ENCODE data around the gene PUS3. TPM values are rescaled to one million over a fixed set of nuclear protein-coding genes. Genes with fewer than 3 reads are reported as not detected.

Gene PUS3
- total RNA-seq, 6 donors from 2014 or later = 2.6 to 22.5 (median 10.0) TPM

- DNase-seq (no peak), ATAC-seq (ENCODE audit: low FRiP score in 2 of 2) (no peak)
- Histone ChIP-seq H3K4me3 (no peak overlapping the region), H3K27me3 (no peaks in the 10 kb centered on the region), H3K9me3 (no peaks in the 10 kb centered on the region), H3K36me3 (peaks cover 0 to 38% (median 8%) of the 10 kb centered on the region in 4 donors), H3K27ac (no peak overlapping the region), H3K4me1 (peaks cover 0 to 21% (median 8%) of the 10 kb centered on the region in 4 donors)
- TF ChIP-seq POLR2A (IDR thresholded peaks at IDR 0.05) (no peak), EP300 (IDR thresholded peaks at IDR 0.05) (no peak), CTCF (IDR thresholded peaks at IDR 0.05) (no peak), POLR2AphosphoS5 (IDR thresholded peaks at IDR 0.05) (no peak)
These were observed 10.9 kb downstream of the PUS3 start for GRCh38 chr11:125892071-125892470.

- WGBS, 2 donors = 68 to 71% methylated on average over 3 of the region's 3 CpGs
- DNase-seq (no peak), ATAC-seq (ENCODE audit: low FRiP score in 2 of 2) (no peak)
- TF ChIP-seq POLR2A (IDR thresholded peaks at IDR 0.05) = no peak
- no peak overlapping the region for H3K4me3 ChIP-seq
- H3K9me3 ChIP-seq = no peaks in the 10 kb centered on the region
- H3K27me3 ChIP-seq = no peaks in the 10 kb centered on the region
- peaks cover 0 to 34% (median 7%) of the 10 kb centered on the region in 4 donors for H3K36me3 ChIP-seq
- peaks cover 5 to 21% (median 11%) of the 10 kb centered on the region in 4 donors for H3K4me1 ChIP-seq
- no peak overlapping the region for H3K27ac ChIP-seq
These were observed 12.4 kb downstream of the PUS3 start for GRCh38 chr11:125890447-125891100.

GRCh38 chr11:125887373-125888324 is 15.4 kb downstream of the PUS3 start, which contains the start of gene HYLS1:
Gene HYLS1, plus strand, starts transcription at chr11:125887668. Its CDS starts 11,701 bp downstream, at chr11:125899369.
- ATAC-seq (ENCODE audit: low FRiP score in 2 of 2) (peak; percentile 98 to 99), DNase-seq (peak; percentile 95 to 99)
- Histone ChIP-seq H3K9me3 (no peaks in the 10 kb centered on the region), H3K36me3 (peaks cover 0 to 7% (median 0%) of the 10 kb centered on the region in 4 donors), H3K27me3 (no peaks in the 10 kb centered on the region), H3K27ac (peak within 1 kb of the TSS; percentile 84 to 94 (median 92)), H3K4me3 (peak within 1 kb of the TSS; percentile 61 to 79 (median 76)), H3K4me1 (peaks cover 5 to 21% (median 11%) of the 10 kb centered on the region in 4 donors)
- TF ChIP-seq EP300 (IDR thresholded peaks at IDR 0.05) (peak in 1 of 4 donors; percentile 27), POLR2AphosphoS5 (IDR thresholded peaks at IDR 0.05) (peak; percentile 76 to 84), POLR2A (IDR thresholded peaks at IDR 0.05) (peak in 3 of 4 donors; percentile 40 to 74 (median 71)), CTCF (IDR thresholded peaks at IDR 0.05) (peak in 4 of 6 experiments; percentile 3 to 43 (median 30))
- WGBS, 2 donors = 0 to 2% methylated on average over 5 to 78 of the region's 91 CpGs

- DNase-seq (peak; percentile 42 to 88), ATAC-seq (ENCODE audit: low FRiP score in 2 of 2) (peak; percentile 73 to 78)
- TF ChIP-seq EP300 (IDR thresholded peaks at IDR 0.05) = no peak
- TF ChIP-seq POLR2AphosphoS5 (IDR thresholded peaks at IDR 0.05) = no peak
- no peak for TF ChIP-seq CTCF (IDR thresholded peaks at IDR 0.05)
- TF ChIP-seq POLR2A (IDR thresholded peaks at IDR 0.05) = no peak
- H3K9me3 ChIP-seq = no peaks in the 10 kb centered on the region
- peaks cover 0 to under 1% (median 0%) of the 10 kb centered on the region in 4 donors for H3K36me3 ChIP-seq
- H3K27me3 ChIP-seq = no peaks in the 10 kb centered on the region
- 24 to 26% methylated on average over 14 to 24 of the region's 24 CpGs for WGBS, 2 donors
- H3K4me1 ChIP-seq = peaks cover 5 to 21% (median 11%) of the 10 kb centered on the region in 4 donors
- peak overlapping the region in 3 of 4 donors; percentile 61 to 79 (median 74) for H3K4me3 ChIP-seq
- peak overlapping the region; percentile 84 to 94 (median 92) for H3K27ac ChIP-seq
These were observed 16.0 kb downstream of the PUS3 start for GRCh38 chr11:125886997-125887372.

GRCh38 chr11:125883375-125883774 is 19.6 kb downstream of the PUS3 start:
- Histone ChIP-seq H3K27me3 (no peaks in the 10 kb centered on the region), H3K4me1 (peaks cover 3 to 9% (median 4%) of the 10 kb centered on the region in 4 donors), H3K36me3 (no peaks in the 10 kb centered on the region), H3K27ac (no peak overlapping the region), H3K9me3 (no peaks in the 10 kb centered on the region), H3K4me3 (no peak overlapping the region)
- WGBS, 2 donors = 73 to 81% methylated on average over 8 of the region's 8 CpGs
- DNase-seq (no peak), ATAC-seq (ENCODE audit: low FRiP score in 2 of 2) (no peak)
- TF ChIP-seq POLR2AphosphoS5 (IDR thresholded peaks at IDR 0.05) (no peak), CTCF (IDR thresholded peaks at IDR 0.05) (no peak), EP300 (IDR thresholded peaks at IDR 0.05) (no peak), POLR2A (IDR thresholded peaks at IDR 0.05) (no peak)
